Stimulated activated naive CD8-positive, alpha-beta T cell treated with anti-CD3 and anti-CD28 coated beads, Interleukin-15, amount 100 ng/mL, for 72 hours (primary cell): ENCODE results near the gene CHST14.
A peak's percentile ranks its signal among the peaks of the same experiment; 100 is the strongest.

ENCODE experiments used
- ATAC-seq: fragments of 150-1000 bp; cut with Tn5 transposase; 2 replicates; pipeline ENCODE4 v1.10.0; 2021; ENCODE audit warnings: mild to moderate bottlenecking, moderate library complexity
- DNase-seq, 2 donors: peaks; one replicate each; pipeline ENCODE4 v3.0.0; 2021 to 2022
- H3K27ac Mint-ChIP-seq, 2 donors: one replicate each; pipeline ENCODE4 v1.8.0; 2022; ENCODE audit warnings: mild to moderate bottlenecking in 2 of 2, mixed read lengths in 2 of 2, moderate library complexity in 2 of 2
- H3K27me3 Mint-ChIP-seq: one replicate; pipeline ENCODE4 v1.8.0; 2022; ENCODE audit warnings: mixed read lengths
- H3K4me1 Mint-ChIP-seq: one replicate; pipeline ENCODE4 v1.8.0; 2022; ENCODE audit warnings: mild to moderate bottlenecking, mixed read lengths
- H3K4me3 Mint-ChIP-seq, 2 donors: one replicate each; pipeline ENCODE4 v1.8.0; 2022; ENCODE audit warnings: mild to moderate bottlenecking in 2 of 2, mixed read lengths in 2 of 2, moderate library complexity in 1 of 2
- H3K9me3 Mint-ChIP-seq, 2 donors: one replicate each; pipeline ENCODE4 v1.8.0; 2022; ENCODE audit warnings: mixed read lengths in 2 of 2

The CHST14 gene

GRCh38 chr15:40487816-40488682, 17.3 kb downstream of the CHST14 start:
- DNase-seq (no peak), ATAC-seq (no peak)
- H3K4me3 Mint-ChIP-seq = no peak overlapping the region
- H3K27me3 Mint-ChIP-seq = peaks cover 11% of the 10 kb centered on the region
- H3K4me1 Mint-ChIP-seq = peaks cover 10% of the 10 kb centered on the region
- H3K9me3 Mint-ChIP-seq = no peaks in the 10 kb centered on the region
- no peak overlapping the region for H3K27ac Mint-ChIP-seq

GRCh38 chr15:40489274-40490175, 18.7 kb downstream of the CHST14 start:
- H3K27me3 Mint-ChIP-seq = peaks cover 11% of the 10 kb centered on the region
- H3K4me1 Mint-ChIP-seq = peaks cover 25% of the 10 kb centered on the region
- no peak overlapping the region for H3K27ac Mint-ChIP-seq
- ATAC-seq (no peak), DNase-seq (no peak)
- no peak overlapping the region for H3K4me3 Mint-ChIP-seq
- no peaks in the 10 kb centered on the region for H3K9me3 Mint-ChIP-seq

- H3K4me3 Mint-ChIP-seq = peak overlapping the region; percentile 18 to 32
- H3K9me3 Mint-ChIP-seq = no peaks in the 10 kb centered on the region
- peaks cover 45% of the 10 kb centered on the region for H3K4me1 Mint-ChIP-seq
- peaks cover 5% of the 10 kb centered on the region for H3K27me3 Mint-ChIP-seq
- ATAC-seq (peak; percentile 99), DNase-seq (peak; percentile 60 to 86)
- peak overlapping the region; percentile 9 to 12 for H3K27ac Mint-ChIP-seq
Measured at GRCh38 chr15:40493089-40493840, 22.5 kb downstream of the CHST14 start.

- peaks cover 16% of the 10 kb centered on the region for H3K27me3 Mint-ChIP-seq
- H3K4me3 Mint-ChIP-seq = no peak overlapping the region
- no peak for ATAC-seq
- H3K27ac Mint-ChIP-seq = no peak overlapping the region
- H3K9me3 Mint-ChIP-seq = no peaks in the 10 kb centered on the region
- peaks cover 47% of the 10 kb centered on the region for H3K4me1 Mint-ChIP-seq
- no peak for DNase-seq
Measured at GRCh38 chr15:40495516-40495915, 24.7 kb downstream of the CHST14 start.

GRCh38 chr15:40498418-40498817, 27.6 kb downstream of the CHST14 start:
- no peak for ATAC-seq
- Mint-ChIP-seq H3K4me3 (no peak overlapping the region), H3K27ac (peak overlapping the region in 1 of 2 donors; percentile 69), H3K27me3 (peaks cover 24% of the 10 kb centered on the region), H3K4me1 (peaks cover 33% of the 10 kb centered on the region), H3K9me3 (no peaks in the 10 kb centered on the region)
- no peak for DNase-seq

GRCh38 chr15:40498891-40499290, 28.1 kb downstream of the CHST14 start:
- H3K27me3 Mint-ChIP-seq = peaks cover 24% of the 10 kb centered on the region
- H3K9me3 Mint-ChIP-seq = no peaks in the 10 kb centered on the region
- H3K4me1 Mint-ChIP-seq = peaks cover 28% of the 10 kb centered on the region
- no peak overlapping the region for H3K4me3 Mint-ChIP-seq
- H3K27ac Mint-ChIP-seq = peak overlapping the region in 1 of 2 donors; percentile 36
- no peak for ATAC-seq
- DNase-seq = no peak

- H3K27me3 Mint-ChIP-seq = peaks cover 24% of the 10 kb centered on the region
- H3K4me3 Mint-ChIP-seq = no peak overlapping the region
- no peaks in the 10 kb centered on the region for H3K9me3 Mint-ChIP-seq
Measured at GRCh38 chr15:40499931-40500330, 29.1 kb downstream of the CHST14 start.

GRCh38 chr15:40500568-40501330, 30.0 kb downstream of the CHST14 start:
- DNase-seq (no peak), ATAC-seq (peak; percentile 49)
- Mint-ChIP-seq H3K27ac (no peak overlapping the region), H3K4me3 (no peak overlapping the region), H3K9me3 (no peaks in the 10 kb centered on the region), H3K27me3 (peaks cover 29% of the 10 kb centered on the region), H3K4me1 (peaks cover 15% of the 10 kb centered on the region)

More at GRCh38 chr15:40499931-40500330, 29.1 kb downstream of the CHST14 start:
- Mint-ChIP-seq H3K27ac (no peak overlapping the region), H3K4me1 (peaks cover 19% of the 10 kb centered on the region)
- ATAC-seq = no peak
- DNase-seq = no peak

- Mint-ChIP-seq H3K27me3 (peaks cover 36% of the 10 kb centered on the region), H3K4me3 (no peak overlapping the region), H3K4me1 (peaks cover 14% of the 10 kb centered on the region), H3K9me3 (no peaks in the 10 kb centered on the region), H3K27ac (no peak overlapping the region)
- no peak for DNase-seq
- no peak for ATAC-seq
Measured at GRCh38 chr15:40501487-40501886, 30.7 kb downstream of the CHST14 start.

GRCh38 chr15:40506964-40507571, 36.3 kb downstream of the CHST14 start:
- peak; percentile 52 to 63 for DNase-seq
- Mint-ChIP-seq H3K9me3 (no peaks in the 10 kb centered on the region), H3K4me1 (peaks cover 25% of the 10 kb centered on the region), H3K4me3 (peak overlapping the region; percentile 46 to 68), H3K27me3 (peaks cover 66% of the 10 kb centered on the region), H3K27ac (no peak overlapping the region)
- peak; percentile 83 for ATAC-seq

GRCh38 chr15:40508216-40508615, 37.4 kb downstream of the CHST14 start:
- ATAC-seq (no peak), DNase-seq (no peak)
- no peak overlapping the region for H3K27ac Mint-ChIP-seq
- no peak overlapping the region for H3K4me3 Mint-ChIP-seq
- peaks cover 69% of the 10 kb centered on the region for H3K27me3 Mint-ChIP-seq
- no peaks in the 10 kb centered on the region for H3K9me3 Mint-ChIP-seq
- peaks cover 30% of the 10 kb centered on the region for H3K4me1 Mint-ChIP-seq

- Mint-ChIP-seq H3K4me3 (peak overlapping the region in 1 of 2 donors; percentile 19), H3K27ac (no peak overlapping the region), H3K4me1 (peaks cover 30% of the 10 kb centered on the region), H3K9me3 (no peaks in the 10 kb centered on the region), H3K27me3 (peaks cover 77% of the 10 kb centered on the region)
- ATAC-seq = no peak
- DNase-seq = no peak
Measured at GRCh38 chr15:40510201-40510600, 39.4 kb downstream of the CHST14 start.

- Mint-ChIP-seq H3K4me3 (peak overlapping the region; percentile 81 to 85), H3K27ac (peak overlapping the region in 1 of 2 donors; percentile 20), H3K27me3 (peaks cover 69% of the 10 kb centered on the region), H3K9me3 (no peaks in the 10 kb centered on the region), H3K4me1 (peaks cover 30% of the 10 kb centered on the region)
- ATAC-seq = peak; percentile 72
- peak; percentile 20 to 48 for DNase-seq
Measured at GRCh38 chr15:40511093-40511471, 40.3 kb downstream of the CHST14 start.

- H3K27ac Mint-ChIP-seq = peak overlapping the region; percentile 20 to 66
- peak overlapping the region; percentile 81 to 85 for H3K4me3 Mint-ChIP-seq
- peaks cover 26% of the 10 kb centered on the region for H3K4me1 Mint-ChIP-seq
- H3K27me3 Mint-ChIP-seq = peaks cover 63% of the 10 kb centered on the region
- ATAC-seq = peak; percentile 57
- peak; percentile 23 to 31 for DNase-seq
- no peaks in the 10 kb centered on the region for H3K9me3 Mint-ChIP-seq
Measured at GRCh38 chr15:40511472-40512133, 40.8 kb downstream of the CHST14 start.
